D721Med (cell line): Measurements from ENCODE around the gene DNASE1.
"Not testable (repeated sequence)": the region's sequence is repeated elsewhere in the genome, so short reads cannot be mapped to it uniquely, and the experiment has no call there.

Experiments
- DNase-seq: peaks from one replicate; pipeline ENCODE4 v3.0.0; 2011; ENCODE audit warnings: low spot score; ENCODE audit not compliant: insufficient read length
- FAIRE-seq: peaks from 2 replicates; lab custom pipeline; 2011; peaks lifted over from hg19 to GRCh38; lab: Jason Lieb, UNC
- TF ChIP-seq, protein P1 (sequence below): IDR thresholded peaks from 2 replicates; pipeline ENCODE4 v1.5.1; 2012; ENCODE audit warnings: mild to moderate bottlenecking, control low read depth; ENCODE audit not compliant: insufficient read depth; ENCODE audit errors: missing control alignments

The DNASE1 gene, protein sequence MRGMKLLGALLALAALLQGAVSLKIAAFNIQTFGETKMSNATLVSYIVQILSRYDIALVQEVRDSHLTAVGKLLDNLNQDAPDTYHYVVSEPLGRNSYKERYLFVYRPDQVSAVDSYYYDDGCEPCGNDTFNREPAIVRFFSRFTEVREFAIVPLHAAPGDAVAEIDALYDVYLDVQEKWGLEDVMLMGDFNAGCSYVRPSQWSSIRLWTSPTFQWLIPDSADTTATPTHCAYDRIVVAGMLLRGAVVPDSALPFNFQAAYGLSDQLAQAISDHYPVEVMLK

DNA sequence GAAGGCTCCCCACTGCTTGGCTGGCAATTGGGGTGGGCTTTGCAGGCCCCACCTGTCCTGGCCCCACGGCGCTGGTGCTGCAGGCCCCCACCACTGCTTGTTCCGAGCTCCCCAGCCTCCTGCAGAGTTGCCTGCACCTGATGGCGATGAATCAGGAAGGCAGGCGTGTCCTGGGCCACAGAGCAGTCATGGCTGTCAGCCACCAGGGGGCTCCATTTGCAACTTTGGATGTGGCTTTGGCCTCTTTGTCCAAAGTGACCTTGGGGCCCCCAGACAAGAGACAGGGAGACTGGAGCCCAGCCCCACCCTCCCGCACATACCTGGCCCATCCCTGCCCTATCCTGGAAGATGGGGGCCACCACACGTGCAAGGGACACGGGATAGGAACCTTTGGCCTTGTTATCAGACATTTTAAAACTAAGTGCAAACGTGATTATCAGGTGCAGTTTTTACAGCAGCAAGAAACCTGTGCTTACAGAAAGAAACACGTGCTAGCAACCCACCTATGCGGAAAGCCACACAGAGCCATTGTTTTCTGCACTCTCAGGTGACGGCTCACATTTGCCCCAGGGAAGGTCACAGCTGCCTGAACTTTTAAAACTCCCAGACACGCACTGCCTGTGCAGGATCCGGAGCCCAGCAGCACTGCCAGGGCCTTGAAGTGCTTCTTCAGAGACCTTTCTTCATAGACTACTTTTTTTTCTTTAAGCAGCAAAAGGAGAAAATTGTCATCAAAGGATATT, at the start of gene DNASE1:
DNASE1 (plus strand) TSS at position 443 of the 743 bp plus-strand sequence. CDS start 683 bp downstream, outside the sequence.
- FAIRE-seq (no peak), DNase-seq (no peak)
- TF ChIP-seq, protein P1, sequence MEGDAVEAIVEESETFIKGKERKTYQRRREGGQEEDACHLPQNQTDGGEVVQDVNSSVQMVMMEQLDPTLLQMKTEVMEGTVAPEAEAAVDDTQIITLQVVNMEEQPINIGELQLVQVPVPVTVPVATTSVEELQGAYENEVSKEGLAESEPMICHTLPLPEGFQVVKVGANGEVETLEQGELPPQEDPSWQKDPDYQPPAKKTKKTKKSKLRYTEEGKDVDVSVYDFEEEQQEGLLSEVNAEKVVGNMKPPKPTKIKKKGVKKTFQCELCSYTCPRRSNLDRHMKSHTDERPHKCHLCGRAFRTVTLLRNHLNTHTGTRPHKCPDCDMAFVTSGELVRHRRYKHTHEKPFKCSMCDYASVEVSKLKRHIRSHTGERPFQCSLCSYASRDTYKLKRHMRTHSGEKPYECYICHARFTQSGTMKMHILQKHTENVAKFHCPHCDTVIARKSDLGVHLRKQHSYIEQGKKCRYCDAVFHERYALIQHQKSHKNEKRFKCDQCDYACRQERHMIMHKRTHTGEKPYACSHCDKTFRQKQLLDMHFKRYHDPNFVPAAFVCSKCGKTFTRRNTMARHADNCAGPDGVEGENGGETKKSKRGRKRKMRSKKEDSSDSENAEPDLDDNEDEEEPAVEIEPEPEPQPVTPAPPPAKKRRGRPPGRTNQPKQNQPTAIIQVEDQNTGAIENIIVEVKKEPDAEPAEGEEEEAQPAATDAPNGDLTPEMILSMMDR = peak; percentile 43

DNA sequence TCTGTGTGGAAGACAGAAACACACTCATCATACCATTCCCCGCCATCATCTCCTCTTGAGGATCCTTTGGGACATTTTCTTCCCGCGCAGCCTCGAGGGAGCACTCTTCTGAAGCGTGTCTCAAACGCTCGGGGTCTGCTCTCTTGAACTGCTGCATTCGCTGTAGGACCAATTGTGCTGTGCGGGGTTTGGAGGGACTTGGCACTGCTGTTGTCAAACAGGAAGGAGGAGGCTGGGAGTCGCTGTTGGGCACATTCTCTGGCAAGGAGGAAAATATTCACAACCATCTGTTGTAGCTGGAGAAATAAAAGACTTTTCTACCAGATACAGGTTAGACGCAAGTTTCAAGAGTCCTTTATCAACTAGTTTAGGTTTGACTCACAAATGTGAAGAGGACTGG, 48.0 kb upstream of the DNASE1 start:
- TF ChIP-seq, protein P1 = no peak
- DNase-seq = no peak
- FAIRE-seq = no peak

DNA sequence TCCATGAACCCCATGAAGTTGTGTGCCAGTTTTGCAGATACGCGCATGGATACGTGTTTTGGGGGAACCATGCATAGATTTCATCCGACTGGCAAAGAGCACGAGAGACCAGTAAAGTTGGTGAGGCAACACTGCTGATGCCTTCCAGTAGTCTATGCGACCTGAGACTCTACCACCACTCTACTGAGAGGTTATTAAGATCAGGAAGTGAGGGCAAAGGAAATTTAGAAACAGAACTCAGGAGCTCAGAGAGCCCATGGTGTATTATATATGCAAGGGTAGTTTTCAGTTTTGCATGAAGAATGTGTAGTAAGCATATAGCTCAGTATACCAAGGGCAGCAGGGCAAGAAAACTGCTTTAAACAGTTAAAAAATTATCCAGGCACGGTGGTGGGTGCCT, 47.3 kb upstream of the DNASE1 start:
- FAIRE-seq = no peak
- DNase-seq = no peak
- TF ChIP-seq, protein P1 = no peak

DNA sequence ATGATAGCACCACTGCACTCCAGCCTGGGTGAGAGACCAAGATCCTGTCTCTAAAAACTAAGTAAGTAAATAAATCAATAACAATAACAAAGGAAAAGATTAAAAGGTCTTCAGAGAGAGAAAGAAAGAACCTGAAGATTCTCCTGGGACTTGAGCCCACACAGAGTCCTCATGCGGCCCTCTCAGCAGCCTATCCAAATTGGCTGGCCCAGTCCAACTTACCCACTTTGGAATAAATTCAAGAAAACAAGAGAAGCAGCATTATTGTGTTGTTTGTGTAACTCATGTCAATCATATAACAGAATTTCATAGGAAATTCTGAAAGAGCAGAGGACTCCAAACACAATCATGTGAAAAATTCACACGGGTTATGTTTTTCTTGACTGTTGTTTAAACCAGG, 46.9 kb upstream of the DNASE1 start:
- TF ChIP-seq, protein P1 = no peak
- FAIRE-seq = no peak
- no peak for DNase-seq

DNA sequence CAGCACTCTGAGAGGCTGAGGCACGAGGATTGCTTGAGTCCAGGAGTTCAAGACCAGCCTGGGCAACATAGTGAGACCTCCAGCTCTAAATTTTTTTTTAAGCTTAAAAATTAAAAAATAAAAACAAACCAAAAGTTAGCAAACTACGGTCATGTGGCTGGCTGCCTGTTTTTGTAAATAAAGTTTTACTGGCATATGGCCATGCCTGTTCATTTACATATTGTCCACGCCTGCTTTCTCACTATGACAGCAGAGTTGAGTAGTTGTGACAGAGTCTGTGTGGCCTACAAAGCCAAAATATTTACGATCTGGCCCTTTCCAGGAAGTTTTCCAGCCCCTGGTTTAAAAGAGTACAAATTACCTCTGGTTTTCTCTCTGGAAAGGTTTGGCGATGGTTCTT, 46.4 kb upstream of the DNASE1 start:
- no peak for FAIRE-seq

DNA sequence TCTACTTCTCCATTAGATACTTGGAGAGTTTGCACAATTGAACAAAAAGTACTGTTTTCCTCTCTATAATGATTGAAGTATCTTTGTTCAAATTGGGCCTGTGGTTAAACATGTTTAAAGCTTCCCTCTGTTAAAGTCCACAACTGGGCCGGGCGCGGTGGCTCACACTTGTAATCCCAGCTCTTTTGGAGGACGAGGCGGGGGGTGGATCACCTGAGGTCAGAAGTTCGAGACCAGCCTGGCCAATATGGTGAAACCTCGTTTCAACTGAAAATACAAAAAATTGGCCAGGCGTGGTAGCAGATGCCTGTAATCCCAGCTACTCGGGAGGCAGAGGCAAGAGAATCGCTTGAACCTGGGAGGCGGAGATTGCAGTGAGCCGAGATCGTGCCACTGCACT, 45.5 kb upstream of the DNASE1 start:
- not testable (repeated sequence) for DNase-seq, FAIRE-seq

More for the DNA sequence above, 46.4 kb upstream of the DNASE1 start:
- TF ChIP-seq, protein P1 = no peak
- DNase-seq = no peak

DNA sequence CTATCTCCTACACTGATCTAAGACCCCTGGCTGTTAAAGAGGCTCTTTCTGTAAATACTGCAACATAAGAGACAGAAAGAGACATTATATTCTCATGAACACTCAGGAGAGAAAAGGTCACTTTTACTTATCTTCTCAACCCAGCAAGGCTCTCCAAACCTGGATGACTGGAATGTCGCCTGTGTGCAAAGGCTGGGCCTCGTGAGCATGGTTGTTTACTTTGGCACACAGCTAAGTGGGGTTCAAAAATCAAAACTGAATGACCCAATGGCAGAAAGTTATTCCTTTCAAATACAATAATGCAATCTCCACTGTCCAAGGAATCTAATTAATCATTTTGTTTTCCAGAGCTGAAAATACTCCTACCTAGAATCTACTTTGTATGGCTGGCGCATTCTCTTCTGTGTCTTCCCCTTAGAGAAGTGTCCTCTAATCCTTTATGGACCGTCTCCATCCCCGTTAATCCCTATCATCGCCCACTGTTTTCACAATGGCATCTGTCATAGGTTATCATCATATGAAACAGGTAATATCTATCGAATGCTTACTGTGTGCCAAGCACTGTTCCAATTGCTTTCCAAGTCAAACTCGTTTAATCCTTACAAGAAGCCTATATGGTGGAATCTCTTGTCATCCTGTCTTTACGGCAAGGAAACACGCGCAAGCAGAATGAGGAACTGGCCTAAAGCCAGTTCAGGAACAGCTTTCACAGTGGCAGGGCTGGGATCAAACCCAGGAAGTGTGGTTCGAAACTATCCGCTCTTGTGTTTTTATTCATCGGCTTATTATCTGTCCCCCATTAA, 44.4 kb upstream of the DNASE1 start:
- FAIRE-seq = no peak
- DNase-seq = no peak
- TF ChIP-seq, protein P1 = no peak
